Right renal cortex interstitium (tissue), 3 donors: ENCODE measurements around the gene MRPS15. TPM values are rescaled to one million over a fixed set of nuclear protein-coding genes. Genes with fewer than 3 reads are reported as not detected.

Source experiments
- DNase-seq, 3 donors: peaks; one replicate each; pipeline ENCODE4 v3.0.0-alpha.2; 2013; ENCODE audit warnings: low read depth in 3 of 3, low spot score in 2 of 3
- polyA plus RNA-seq, 3 donors: library from polyadenylated mRNA; unstranded; fragments of 120-200 nt; gene quantifications; one replicate each; pipeline ENCODE4 v1.2.1, GENCODE V29; 2013; ENCODE audit not compliant: insufficient read length in 3 of 3

Gene MRPS15
- polyA plus RNA-seq, 3 donors = 69.8 to 74.7 (median 70.3) TPM

GRCh38 chr1:36464605-36465393 is 615 bp upstream of the MRPS15 start:
- no peak for DNase-seq

- DNase-seq = no peak
These were observed 751 bp downstream of the MRPS15 start for GRCh38 chr1:36463463-36463802.

GRCh38 chr1:36458910-36459309 is 5.3 kb downstream of the MRPS15 start:
- DNase-seq = no peak

GRCh38 chr1:36457691-36458090 is 6.5 kb downstream of the MRPS15 start:
- DNase-seq = no peak

- no peak for DNase-seq
These were observed 7.7 kb downstream of the MRPS15 start for GRCh38 chr1:36456391-36456928.

GRCh38 chr1:36455386-36455785 is 8.8 kb downstream of the MRPS15 start:
- DNase-seq = no peak

GRCh38 chr1:36453600-36454388 is 10.4 kb downstream of the MRPS15 start:
- no peak for DNase-seq

GRCh38 chr1:36453051-36453450 is 11.1 kb downstream of the MRPS15 start:
- DNase-seq = no peak

- no peak for DNase-seq
These were observed 13.3 kb downstream of the MRPS15 start for GRCh38 chr1:36450919-36451305.

GRCh38 chr1:36450270-36450918 is 13.8 kb downstream of the MRPS15 start, which contains the start of gene OSCP1:
Gene OSCP1, minus strand, starts transcription at chr1:36450451. Its CDS starts 82 bp downstream, at chr1:36450369.
- DNase-seq = peak; percentile 90 to 95 (median 94)

- no peak for DNase-seq
These were observed 15.6 kb downstream of the MRPS15 start for GRCh38 chr1:36448530-36449056.

GRCh38 chr1:36447450-36447849 is 16.7 kb downstream of the MRPS15 start:
- no peak for DNase-seq

GRCh38 chr1:36446746-36447145 is 17.4 kb downstream of the MRPS15 start:
- no peak for DNase-seq

GRCh38 chr1:36446271-36446670 is 17.9 kb downstream of the MRPS15 start:
- DNase-seq = no peak

- no peak for DNase-seq
These were observed 20.9 kb downstream of the MRPS15 start for GRCh38 chr1:36443297-36443696.

- no peak for DNase-seq
These were observed 21.8 kb downstream of the MRPS15 start for GRCh38 chr1:36442337-36442736.

- DNase-seq = no peak
These were observed 23.5 kb downstream of the MRPS15 start for GRCh38 chr1:36440646-36441045.

- no peak for DNase-seq
These were observed 24.1 kb downstream of the MRPS15 start for GRCh38 chr1:36440044-36440443.

- no peak for DNase-seq
These were observed 25.5 kb downstream of the MRPS15 start for GRCh38 chr1:36438715-36439114.

- DNase-seq = no peak
These were observed 27.4 kb downstream of the MRPS15 start for GRCh38 chr1:36436821-36437220.

- no peak for DNase-seq
These were observed 31.1 kb downstream of the MRPS15 start for GRCh38 chr1:36433102-36433501.
